ENCODE data around the gene PPP2R2C.

- TF ChIP-seq ELF4 (CRISPR knock-in tag; IDR thresholded peaks at IDR 0.05) (no peak), GATA2 (CRISPR knock-in tag; IDR thresholded peaks at IDR 0.05) (no peak)
These were observed 131.9 kb downstream of the PPP2R2C start for GRCh38 chr4:6340446-6341015.
